GM12801 (cell line): ENCODE measurements around the gene CCSAP.

Experiments used
- CTCF ChIP-seq: IDR thresholded peaks from one replicate; pipeline ENCODE4 v1.5.1; 2011; ENCODE audit warnings: control low read depth; ENCODE audit not compliant: insufficient read length; ENCODE audit errors: extremely low read depth

CCSAP gene

GRCh38 chr1:229282295-229282823, 60.5 kb downstream of the CCSAP start:
- no peak for TF ChIP-seq CTCF

GRCh38 chr1:229281339-229281926, 61.4 kb downstream of the CCSAP start:
- TF ChIP-seq CTCF: no peak

GRCh38 chr1:229280921-229281320, 61.9 kb downstream of the CCSAP start:
- no peak for TF ChIP-seq CTCF

GRCh38 chr1:229280037-229280828, 62.6 kb downstream of the CCSAP start:
- no peak for TF ChIP-seq CTCF

GRCh38 chr1:229279242-229279641, 63.6 kb downstream of the CCSAP start:
- TF ChIP-seq CTCF: no peak

GRCh38 chr1:229278120-229278741, 64.6 kb downstream of the CCSAP start:
- TF ChIP-seq CTCF: no peak

GRCh38 chr1:229275005-229275404, 67.8 kb downstream of the CCSAP start:
- TF ChIP-seq CTCF: no peak
